Endodermal cell (in vitro differentiated cells): ENCODE measurements around the gene AFTPH. TPM values are rescaled to one million over a fixed set of nuclear protein-coding genes. Genes with fewer than 3 reads are reported as not detected.

Experiments used
- DNase-seq: peaks from one replicate; pipeline ENCODE4 v3.0.0-alpha.2; 2017
- H3K27ac ChIP-seq: 2 replicates; pipeline ENCODE4 v1.5.1; 2013; ENCODE audit warnings: mild to moderate bottlenecking, low read depth, low read length, moderate library complexity
- H3K27me3 ChIP-seq: 2 replicates; pipeline ENCODE4 v1.6.1; 2013; ENCODE audit warnings: mild to moderate bottlenecking, low read length, moderate library complexity; ENCODE audit not compliant: insufficient read depth, control insufficient read depth, poor library complexity, severe bottlenecking
- H3K36me3 ChIP-seq: 2 replicates; pipeline ENCODE4 v1.7.0; 2013; ENCODE audit warnings: mild to moderate bottlenecking, low read length, moderate library complexity; ENCODE audit not compliant: control insufficient read depth, insufficient read depth
- H3K4me1 ChIP-seq: one replicate; pipeline ENCODE4 v1.7.0; 2013; ENCODE audit warnings: low read length; ENCODE audit not compliant: control insufficient read depth, insufficient read depth
- H3K4me3 ChIP-seq: 2 replicates; pipeline ENCODE4 v1.5.1; 2013; ENCODE audit warnings: mild to moderate bottlenecking, low read length, moderate library complexity
- H3K9ac ChIP-seq: 2 replicates; pipeline ENCODE4 v1.6.1; 2013; ENCODE audit warnings: mild to moderate bottlenecking, low read length, moderate library complexity; ENCODE audit not compliant: poor library complexity, severe bottlenecking; ENCODE audit errors: extremely low read depth
- H3K9me3 ChIP-seq: 2 replicates; pipeline ENCODE4 v1.6.1; 2013; ENCODE audit warnings: mild to moderate bottlenecking, low read length, moderate library complexity; ENCODE audit not compliant: control insufficient read depth
- H3K27ac Mint-ChIP-seq: 2 replicates; pipeline ENCODE4 v1.8.0; 2020; ENCODE audit warnings: mixed read lengths
- H3K27me3 Mint-ChIP-seq: 2 replicates; pipeline ENCODE4 v1.8.0; 2021; ENCODE audit warnings: mild to moderate bottlenecking, mixed read lengths; ENCODE audit not compliant: insufficient read depth
- H3K36me3 Mint-ChIP-seq: 2 replicates; pipeline ENCODE4 v1.8.0; 2020; ENCODE audit warnings: low read depth, mixed read lengths
- H3K4me1 Mint-ChIP-seq: 2 replicates; pipeline ENCODE4 v1.8.0; 2020; ENCODE audit warnings: mixed read lengths
- H3K4me3 Mint-ChIP-seq: 2 replicates; pipeline ENCODE4 v1.8.0; 2020; ENCODE audit warnings: mild to moderate bottlenecking, moderate library complexity, mixed read lengths
- H3K9me3 Mint-ChIP-seq: 2 replicates; pipeline ENCODE4 v1.8.0; 2020; ENCODE audit warnings: mild to moderate bottlenecking, mixed read lengths
- CTCF ChIP-seq: fragments of 200-600 bp; sonication (generic); conservative IDR thresholded peaks from 2 replicates; pipeline ENCODE4 v1.5.0; 2021; ENCODE audit warnings: antibody characterized with exemption, mild to moderate bottlenecking
- WGBS, 2 experiments: methylation state at CpG; one replicate each; pipeline versions ENCODE4 v1.1.5 to v1.1.7; 2013; ENCODE audit warnings: missing lambda C conversion rate in 2 of 2, mixed read lengths in 1 of 2; ENCODE audit not compliant: insufficient coverage in 1 of 2, insufficient read length in 1 of 2; 5-methylcytosine and 5-hydroxymethylcytosine counted together
- total RNA-seq, 2 donors: library from RNA; stranded (reverse); fragmentation: NEBNext Ultra II Directional in 1 of 2; extraction: Animal tissue kit (Norgen Biotek cat#: 25700) in 1 of 2; gene quantifications; 2 replicates in 1 of 2; 3 replicates in 1 of 2; pipeline ENCODE4 v1.2.1, GENCODE V29; 2021

The AFTPH gene
- total RNA-seq, 2 donors from 2014 or later = 13.7 to 21.5 TPM

GRCh38 chr2:64609227-64609941, 85.3 kb downstream of the AFTPH start:
- Histone ChIP-seq H3K9me3 (no peaks in the 10 kb centered on the region), H3K4me1 (no peaks in the 10 kb centered on the region), H3K9ac (no peak overlapping the region), H3K27ac (no peak overlapping the region), H3K36me3 (no peaks in the 10 kb centered on the region), H3K4me3 (no peak overlapping the region), H3K27me3 (no peaks in the 10 kb centered on the region)
- WGBS, 2 experiments = 35 to 42% methylated on average over 30 to 74 of the region's 74 CpGs
- H3K27me3 Mint-ChIP-seq = peaks cover 24% of the 10 kb centered on the region
- H3K4me3 Mint-ChIP-seq = peak overlapping the region; percentile 68
- DNase-seq = peak; percentile 89
- H3K27ac Mint-ChIP-seq = peak overlapping the region; percentile 77
- peaks cover 3% of the 10 kb centered on the region for H3K9me3 Mint-ChIP-seq
- peak; percentile 56 for TF ChIP-seq CTCF
- peaks cover 3% of the 10 kb centered on the region for H3K4me1 Mint-ChIP-seq
- no peaks in the 10 kb centered on the region for H3K36me3 Mint-ChIP-seq

GRCh38 chr2:64609942-64610281, 85.8 kb downstream of the AFTPH start:
- no peaks in the 10 kb centered on the region for H3K36me3 ChIP-seq
- 88 to 100% methylated on average over 1 to 3 of the region's 3 CpGs for WGBS, 2 experiments
- no peak overlapping the region for H3K27ac ChIP-seq
- no peaks in the 10 kb centered on the region for H3K27me3 ChIP-seq
- Mint-ChIP-seq H3K36me3 (no peaks in the 10 kb centered on the region), H3K27ac (peak overlapping the region; percentile 77), H3K27me3 (peaks cover 24% of the 10 kb centered on the region), H3K4me3 (peak overlapping the region; percentile 68), H3K4me1 (peaks cover 3% of the 10 kb centered on the region), H3K9me3 (no peaks in the 10 kb centered on the region)
- no peak overlapping the region for H3K4me3 ChIP-seq
- TF ChIP-seq CTCF = no peak
- no peak for DNase-seq
- no peaks in the 10 kb centered on the region for H3K4me1 ChIP-seq
- H3K9me3 ChIP-seq = no peaks in the 10 kb centered on the region
- H3K9ac ChIP-seq = no peak overlapping the region

- H3K27ac ChIP-seq = no peak overlapping the region
- no peaks in the 10 kb centered on the region for H3K36me3 Mint-ChIP-seq
- no peaks in the 10 kb centered on the region for H3K27me3 ChIP-seq
- H3K4me3 Mint-ChIP-seq = no peak overlapping the region
- no peaks in the 10 kb centered on the region for H3K4me1 ChIP-seq
- no peak overlapping the region for H3K4me3 ChIP-seq
- H3K9ac ChIP-seq = no peak overlapping the region
- 99 to 100% methylated on average over 1 to 6 of the region's 6 CpGs for WGBS, 2 experiments
- H3K27ac Mint-ChIP-seq = no peak overlapping the region
- H3K4me1 Mint-ChIP-seq = peaks cover 3% of the 10 kb centered on the region
- peaks cover 24% of the 10 kb centered on the region for H3K27me3 Mint-ChIP-seq
- H3K36me3 ChIP-seq = no peaks in the 10 kb centered on the region
- no peaks in the 10 kb centered on the region for H3K9me3 ChIP-seq
- no peak for TF ChIP-seq CTCF
- DNase-seq = peak; percentile 32
- no peaks in the 10 kb centered on the region for H3K9me3 Mint-ChIP-seq
These were observed 86.3 kb downstream of the AFTPH start for GRCh38 chr2:64610316-64610855.
